CD4-positive, alpha-beta T cell treated with Interleukin-12 subunit alpha and Interleukin-12 subunit beta, for 1 hour (primary cell): ENCODE data around the gene CFLAR.

Experiments
- DNase-seq: peaks from one replicate; pipeline ENCODE4 v3.0.0-alpha.2; 2020

The CFLAR gene

GRCh38 chr2:201223089-201224073 lies 107.4 kb downstream of the CFLAR start:
- DNase-seq = no peak
